ENCODE measurements around the gene R3HDM4. TPM values are rescaled to one million over a fixed set of nuclear protein-coding genes. Genes with fewer than 3 reads are reported as not detected.

R3HDM4 gene
- total and polyA plus RNA-seq, 2 donors from 2014 or later, result 47.4 to 71.4 TPM

DNA sequence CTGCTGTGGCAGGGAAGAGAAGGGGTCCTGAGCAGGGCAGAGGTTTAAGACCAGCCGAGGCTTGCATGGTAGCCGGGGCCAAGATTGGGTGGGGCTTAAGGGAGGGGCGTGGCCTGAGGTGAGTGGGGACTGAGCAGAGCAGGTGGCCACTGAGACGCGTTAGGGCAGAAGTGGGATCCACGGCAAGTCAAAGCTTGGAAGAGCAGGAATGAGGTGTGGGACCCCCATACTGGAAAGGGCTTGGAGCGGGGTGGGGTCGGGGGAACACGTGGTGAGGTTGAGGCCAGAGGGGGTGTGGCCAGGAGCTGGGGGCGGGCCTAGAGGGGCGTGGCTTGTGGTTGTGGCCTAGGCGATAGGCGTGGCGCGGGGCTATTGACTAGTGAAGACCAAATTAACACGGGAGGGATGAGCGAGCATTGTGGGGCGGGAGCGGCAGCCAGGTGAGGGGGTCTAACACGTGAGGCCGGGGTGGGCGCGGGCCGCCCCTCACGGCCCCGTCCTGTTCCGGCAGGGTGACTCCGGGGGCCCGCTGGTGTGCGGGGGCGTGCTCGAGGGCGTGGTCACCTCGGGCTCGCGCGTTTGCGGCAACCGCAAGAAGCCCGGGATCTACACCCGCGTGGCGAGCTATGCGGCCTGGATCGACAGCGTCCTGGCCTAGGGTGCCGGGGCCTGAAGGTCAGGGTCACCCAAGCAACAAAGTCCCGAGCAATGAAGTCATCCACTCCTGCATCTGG is 50.3 kb downstream of the R3HDM4 start:
- peak in 4 of 5 donors; percentile 66 to 92 (median 74) for DNase-seq

GRCh38 chr19:861756-862580 is 51.1 kb downstream of the R3HDM4 start:
- Histone ChIP-seq H3K27me3 (ENCODE audit: control insufficient read depth, insufficient read depth, low read length) (no peaks in the 10 kb centered on the region), H3K4me1 (ENCODE audit: control insufficient read depth in 2 of 3, insufficient read depth in 2 of 3, low read depth in 1 of 3, low read length in 3 of 3) (peaks cover 0 to 10% (median 0%) of the 10 kb centered on the region in 3 donors), H3K27ac (ENCODE audit: low read depth in 2 of 2, low read length in 2 of 2) (no peak overlapping the region), H3K4me3 (ENCODE audit: low read length in 3 of 3) (no peak overlapping the region), H3K9me3 (ENCODE audit: control insufficient read depth in 2 of 3, insufficient read depth in 1 of 3, low read length in 3 of 3) (no peaks in the 10 kb centered on the region), H3K9ac (ENCODE audit: low read length in 3 of 3) (no peak overlapping the region), H3K36me3 (ENCODE audit: control insufficient read depth in 2 of 3, insufficient read depth in 3 of 3, low read length in 3 of 3) (no peaks in the 10 kb centered on the region)
- no peak for FAIRE-seq
- TF ChIP-seq CTCF (IDR thresholded peaks at IDR 0.05; ENCODE audit: borderline replicate concordance, extremely low read depth, insufficient read depth), result no peak
- intact Hi-C loops (cut with DNase I), result no loop called here
- peak in 3 of 5 donors; percentile 54 to 91 (median 89) for DNase-seq

More for the DNA sequence above, 50.3 kb downstream of the R3HDM4 start:
- no peak for FAIRE-seq
- no peaks in the 10 kb centered on the region for H3K36me3 ChIP-seq (ENCODE audit: control insufficient read depth in 2 of 3, insufficient read depth in 3 of 3, low read length in 3 of 3)
- H3K9ac ChIP-seq (ENCODE audit: low read length in 3 of 3), result no peak overlapping the region
- peaks cover 0 to 10% (median 0%) of the 10 kb centered on the region in 3 donors for H3K4me1 ChIP-seq (ENCODE audit: control insufficient read depth in 2 of 3, insufficient read depth in 2 of 3, low read depth in 1 of 3, low read length in 3 of 3)
- no peak overlapping the region for H3K27ac ChIP-seq (ENCODE audit: low read depth in 2 of 2, low read length in 2 of 2)
- no peak for TF ChIP-seq CTCF (IDR thresholded peaks at IDR 0.05; ENCODE audit: borderline replicate concordance, extremely low read depth, insufficient read depth)
- no peaks in the 10 kb centered on the region for H3K9me3 ChIP-seq (ENCODE audit: control insufficient read depth in 2 of 3, insufficient read depth in 1 of 3, low read length in 3 of 3)
- no peak overlapping the region for H3K4me3 ChIP-seq (ENCODE audit: low read length in 3 of 3)
- H3K27me3 ChIP-seq (ENCODE audit: control insufficient read depth, insufficient read depth, low read length), result no peaks in the 10 kb centered on the region
- intact Hi-C loops (cut with DNase I), result no loop called here

GRCh38 chr19:861141-861755 is 51.8 kb downstream of the R3HDM4 start:
- Histone ChIP-seq H3K36me3 (ENCODE audit: control insufficient read depth in 2 of 3, insufficient read depth in 3 of 3, low read length in 3 of 3) (no peaks in the 10 kb centered on the region), H3K9me3 (ENCODE audit: control insufficient read depth in 2 of 3, insufficient read depth in 1 of 3, low read length in 3 of 3) (no peaks in the 10 kb centered on the region), H3K27me3 (ENCODE audit: control insufficient read depth, insufficient read depth, low read length) (no peaks in the 10 kb centered on the region), H3K4me1 (ENCODE audit: control insufficient read depth in 2 of 3, insufficient read depth in 2 of 3, low read depth in 1 of 3, low read length in 3 of 3) (peaks cover 0 to 10% (median 0%) of the 10 kb centered on the region in 3 donors), H3K9ac (ENCODE audit: low read length in 3 of 3) (no peak overlapping the region), H3K4me3 (ENCODE audit: low read length in 3 of 3) (no peak overlapping the region), H3K27ac (ENCODE audit: low read depth in 2 of 2, low read length in 2 of 2) (no peak overlapping the region)
- intact Hi-C loops (cut with DNase I), result no loop called here
- peak in 1 of 5 donors; percentile 78 for DNase-seq
- no peak for FAIRE-seq
- no peak for TF ChIP-seq CTCF (IDR thresholded peaks at IDR 0.05; ENCODE audit: borderline replicate concordance, extremely low read depth, insufficient read depth)
